Esophagus squamous epithelium (tissue), 4 donors: ENCODE results near the gene FHIT.

Experiments used
- CTCF ChIP-seq, 6 experiments: fragments of 450-650 bp in 4 of 6; fragments of 200-600 bp in 2 of 6; sonication (generic) in 2 of 6; IDR thresholded peaks; one replicate each; pipeline ENCODE4 v1.5.1; 2016 to 2019; ENCODE audit warnings: antibody characterized with exemption in 6 of 6, mild to moderate bottlenecking in 4 of 6, moderate library complexity in 4 of 6
- POLR2A ChIP-seq, 4 donors: fragments of 450-650 bp; IDR thresholded peaks; one replicate each; pipeline ENCODE4 v1.6.1; 2017; ENCODE audit warnings: antibody characterized with exemption in 4 of 4, mild to moderate bottlenecking in 4 of 4, moderate library complexity in 3 of 4

DNA sequence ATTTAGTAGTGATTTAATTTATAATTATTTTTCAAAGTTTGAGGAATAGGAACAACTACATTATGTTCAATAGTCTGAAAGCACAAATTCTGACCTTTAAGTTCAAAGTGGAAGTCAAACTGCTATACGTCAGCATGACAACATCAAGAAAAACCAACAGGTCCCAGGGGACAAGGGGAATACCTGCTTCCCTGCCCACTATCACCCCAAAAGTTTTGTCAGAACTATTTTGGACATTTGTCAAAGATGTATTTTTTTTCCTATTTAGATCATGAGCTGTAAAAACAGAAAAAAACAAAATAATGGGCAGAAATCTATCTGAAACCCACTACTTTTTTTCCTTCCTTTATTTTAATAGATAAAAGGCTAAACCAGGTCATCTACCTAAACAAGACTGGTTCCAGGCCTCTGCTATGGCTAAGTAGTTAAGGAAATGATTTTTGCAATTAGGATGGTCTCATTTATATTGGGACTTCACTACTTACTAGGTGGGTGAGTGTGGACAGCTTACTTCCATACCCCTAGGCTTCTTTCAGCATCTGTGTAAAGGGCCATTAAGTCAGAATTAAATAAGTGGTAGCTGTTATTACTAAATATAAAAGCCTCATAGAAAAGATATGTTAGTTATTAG, 746.3 kb downstream of the FHIT start:
- TF ChIP-seq CTCF (IDR thresholded peaks at IDR 0.05) (no peak), POLR2A (IDR thresholded peaks at IDR 0.05) (no peak)
